Activated T-cell treated with anti-CD3 and anti-CD28 coated beads for 4 hours (primary cell): Measurements from ENCODE around the gene HACD2.

Experiments used
- DNase-seq: peaks from one replicate; pipeline ENCODE4 v3.0.0-alpha.2; 2020

The HACD2 gene

DNA sequence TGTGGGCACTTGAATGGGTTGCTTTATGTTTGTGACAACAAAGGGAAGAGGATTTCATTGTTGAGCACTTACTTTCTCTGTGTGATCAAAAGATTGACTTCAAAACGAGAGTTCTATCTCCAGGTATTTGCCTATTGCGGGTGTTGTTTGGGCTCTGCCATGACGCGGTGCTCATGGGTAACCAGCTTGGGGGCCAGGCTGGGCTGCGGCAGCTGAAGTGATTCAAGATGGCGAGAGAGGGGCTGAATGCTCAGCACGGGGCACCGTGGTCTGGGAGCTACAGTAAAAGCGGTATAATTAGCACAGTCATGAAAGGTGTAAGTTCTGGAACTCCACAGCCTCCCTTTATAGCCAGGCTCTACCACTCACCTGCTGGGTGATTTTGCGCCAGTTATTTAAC is 105.0 kb downstream of the HACD2 start:
- no peak for DNase-seq

- no peak for DNase-seq
Measured at GRCh38 chr3:123478314-123478713, 106.5 kb downstream of the HACD2 start.

GRCh38 chr3:123476967-123477750 is 107.7 kb downstream of the HACD2 start:
- no peak for DNase-seq

DNA sequence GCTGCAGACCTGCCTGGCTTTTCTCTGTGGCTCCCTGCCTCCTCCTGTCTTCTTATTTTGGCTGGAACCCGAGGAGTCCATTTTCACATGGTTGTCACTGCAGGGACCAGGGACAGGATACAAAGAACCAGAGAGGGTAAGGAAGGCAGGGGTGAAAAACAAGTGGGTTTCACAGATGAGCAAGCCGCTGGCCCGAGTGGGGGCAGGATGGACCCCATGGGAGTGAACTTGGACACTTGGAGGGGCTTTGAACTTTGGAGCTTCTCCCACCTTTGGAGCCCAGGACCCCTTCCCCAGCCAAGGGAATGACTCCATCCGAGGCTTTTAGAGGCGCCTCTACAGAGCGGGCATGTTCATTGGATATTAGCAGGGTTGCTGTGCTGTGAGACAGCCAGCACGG is 109.1 kb downstream of the HACD2 start:
- DNase-seq = no peak

- no peak for DNase-seq
Measured at GRCh38 chr3:123471106-123471505, 113.7 kb downstream of the HACD2 start.

DNA sequence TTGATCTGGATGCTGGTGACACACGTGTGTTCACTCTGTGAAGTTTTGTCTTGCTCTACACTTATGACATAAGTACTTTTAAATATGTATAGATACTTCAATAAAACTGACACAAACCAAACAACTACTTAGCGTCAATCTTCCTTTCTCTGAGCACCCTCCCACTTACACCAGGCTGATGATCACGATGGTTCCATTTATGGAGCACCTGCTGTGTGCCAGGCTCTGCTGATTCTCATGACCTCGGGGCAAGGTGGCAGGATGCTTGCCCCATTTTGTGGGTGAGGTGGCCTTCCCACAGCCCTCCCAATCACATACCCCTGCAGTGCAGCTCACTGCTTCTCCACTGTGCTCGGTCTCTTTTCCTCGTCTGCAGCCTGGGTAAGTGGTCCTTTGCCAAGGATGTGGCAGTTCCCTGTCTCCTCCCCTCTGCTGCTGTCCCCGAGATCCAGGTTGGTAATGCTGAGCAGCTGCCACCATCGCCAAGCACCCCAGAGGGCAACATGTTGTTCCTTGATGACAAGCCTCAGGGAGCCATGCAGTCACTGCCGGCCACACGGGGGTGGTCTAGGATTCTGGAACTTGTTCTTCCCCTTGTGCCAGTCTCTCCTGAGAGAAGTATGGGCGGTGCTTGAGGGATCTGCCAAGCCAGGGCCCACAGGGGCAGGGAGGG is 115.4 kb downstream of the HACD2 start:
- no peak for DNase-seq

GRCh38 chr3:123467046-123467445 is 117.8 kb downstream of the HACD2 start:
- no peak for DNase-seq

DNA sequence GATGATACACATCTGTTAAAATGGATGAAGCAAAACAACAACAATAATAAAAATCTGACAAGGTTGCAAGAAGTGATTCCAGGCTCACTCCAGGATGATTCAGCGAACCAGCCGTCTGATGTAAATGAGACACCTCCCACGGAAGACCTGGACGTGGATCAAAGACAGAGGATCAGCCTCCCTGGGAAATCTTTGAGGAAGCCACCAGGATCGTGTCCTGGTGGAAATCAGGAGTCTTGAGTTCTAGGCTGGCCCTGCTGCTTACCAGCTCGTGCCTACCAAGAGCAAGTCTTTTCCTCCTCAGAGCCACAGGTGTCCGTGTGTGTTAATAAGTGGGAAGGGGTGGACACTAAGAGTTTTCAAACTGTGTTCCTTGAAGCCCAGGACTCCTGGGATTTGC is 120.6 kb downstream of the HACD2 start:
- no peak for DNase-seq

GRCh38 chr3:123459862-123460261 is 125.0 kb downstream of the HACD2 start:
- DNase-seq = no peak

- no peak for DNase-seq
Measured at GRCh38 chr3:123458255-123458654, 126.6 kb downstream of the HACD2 start.

DNA sequence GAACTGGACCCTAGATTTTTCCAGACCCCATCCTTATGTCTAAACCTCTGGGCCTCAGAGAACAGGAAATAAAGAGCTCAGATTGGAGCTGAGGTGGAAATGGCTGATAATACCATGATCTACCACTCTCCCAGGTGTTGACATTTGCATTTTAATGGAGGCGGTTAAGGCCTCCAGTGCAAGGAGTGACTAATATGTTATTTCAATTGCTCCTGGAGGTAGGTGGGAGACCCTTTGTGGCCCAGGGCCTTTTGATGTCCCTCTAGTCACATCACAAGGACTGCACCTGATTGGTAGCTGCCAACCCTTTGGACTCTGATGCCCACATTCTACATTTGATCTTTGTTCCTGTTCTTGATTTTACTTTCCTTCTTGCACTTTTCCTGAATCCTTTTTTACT is 127.0 kb downstream of the HACD2 start:
- DNase-seq = no peak

DNA sequence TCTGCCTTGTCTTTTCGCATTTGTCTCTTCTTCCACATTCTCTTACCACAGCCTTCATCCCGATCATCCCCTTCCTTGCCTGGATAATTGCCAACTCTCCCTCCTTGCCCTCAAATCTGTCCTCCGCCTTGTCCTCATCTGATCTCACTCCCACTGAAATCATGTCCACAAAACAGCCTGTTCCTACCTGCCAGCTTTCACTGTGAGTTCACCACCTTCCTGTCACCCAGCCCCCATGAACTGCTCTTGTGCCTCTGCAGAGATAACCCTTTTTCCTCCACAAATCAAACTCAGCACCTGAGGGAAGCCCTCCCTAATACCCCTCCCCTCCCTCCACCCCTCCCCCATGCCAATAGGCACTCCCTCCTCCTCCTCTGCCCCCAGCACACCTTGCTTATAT is 131.2 kb downstream of the HACD2 start:
- DNase-seq = no peak

GRCh38 chr3:123451186-123451585 is 133.7 kb downstream of the HACD2 start:
- DNase-seq = no peak

- no peak for DNase-seq
Measured at GRCh38 chr3:123449997-123450604, 134.8 kb downstream of the HACD2 start.

- no peak for DNase-seq
Measured at GRCh38 chr3:123449102-123449996, 135.5 kb downstream of the HACD2 start.

DNA sequence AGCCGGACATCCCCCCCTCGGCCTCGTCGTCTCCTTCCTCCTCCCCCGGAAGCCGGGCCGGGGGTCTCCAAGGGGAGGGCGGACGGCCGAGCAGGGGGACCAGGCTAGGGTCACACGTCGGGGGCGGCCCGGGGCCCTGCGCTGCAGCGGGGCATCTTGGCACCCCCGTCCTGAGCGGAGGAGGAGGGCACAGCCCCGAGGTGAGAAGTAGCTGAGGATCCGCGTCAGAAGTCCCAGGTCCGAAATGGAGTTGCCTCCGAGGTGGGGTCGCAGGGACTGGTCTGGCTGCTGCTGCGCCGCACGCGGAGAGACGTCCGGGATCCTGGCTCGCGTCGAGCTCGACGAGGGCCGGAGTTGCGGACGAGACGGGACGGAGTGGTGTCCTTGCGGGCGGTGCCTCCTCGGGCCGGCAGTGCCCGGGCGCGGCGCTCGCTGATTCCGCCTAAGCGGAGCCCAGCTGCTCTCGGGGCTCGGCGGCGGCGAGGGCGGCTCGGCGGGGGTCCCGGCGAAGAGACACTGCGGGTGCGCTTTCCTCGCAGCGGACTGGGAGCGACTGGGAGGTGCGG is 136.2 kb downstream of the HACD2 start, which contains the start of gene ADCY5:
Gene ADCY5 (minus strand): TSS at position 555 of the 566 bp plus-strand sequence. CDS start 545 bp downstream, at position 10.
- no peak for DNase-seq

DNA sequence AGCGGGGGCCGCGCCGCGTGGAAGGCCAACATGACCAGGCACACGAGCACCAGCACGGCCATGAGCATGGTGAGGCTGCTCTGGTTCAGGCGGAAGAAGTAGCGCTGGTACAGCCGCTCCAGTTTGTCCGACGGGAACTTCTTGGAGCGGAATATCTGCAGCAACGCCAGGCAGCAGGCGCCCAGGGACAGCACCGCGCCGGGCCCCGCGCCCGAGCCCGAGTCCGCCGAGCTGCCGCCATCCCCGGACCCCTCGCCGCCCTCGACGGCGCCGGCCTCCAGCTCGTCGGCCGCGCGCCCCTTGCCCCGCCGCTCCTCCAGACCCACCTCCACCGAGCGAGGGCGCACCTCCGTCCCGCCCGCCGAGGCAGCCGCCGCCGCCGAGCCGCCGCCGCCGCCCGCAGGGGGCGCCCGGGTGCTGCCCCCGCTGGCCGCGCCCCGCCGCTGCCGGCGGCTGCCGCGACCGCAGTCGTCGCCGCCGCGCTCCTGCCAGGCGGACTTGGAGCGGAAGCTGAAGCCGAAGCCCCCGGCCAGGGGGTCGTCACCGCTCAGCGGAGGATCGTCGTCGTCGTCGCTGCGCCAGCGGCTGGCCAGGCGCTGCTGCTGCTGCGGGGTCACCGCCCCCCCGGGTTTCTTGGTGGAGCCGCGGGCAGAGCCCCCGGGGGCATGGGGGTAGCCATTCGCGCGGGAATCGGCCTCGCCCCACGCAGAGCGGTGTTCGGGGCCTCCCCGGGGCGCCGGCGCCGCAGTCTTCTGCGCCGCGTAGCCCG is 136.9 kb downstream of the HACD2 start:
- no peak for DNase-seq

GRCh38 chr3:123447416-123447748 is 137.5 kb downstream of the HACD2 start:
- DNase-seq = no peak

GRCh38 chr3:123446610-123447109 is 138.2 kb downstream of the HACD2 start:
- DNase-seq = no peak

GRCh38 chr3:123446210-123446609 is 138.6 kb downstream of the HACD2 start:
- no peak for DNase-seq

GRCh38 chr3:123445702-123446101 is 139.2 kb downstream of the HACD2 start:
- DNase-seq = no peak

- no peak for DNase-seq
Measured at GRCh38 chr3:123444744-123445143, 140.1 kb downstream of the HACD2 start.
